GM18508 (cell line): ENCODE data around the gene RC3H1.

Experiments
- ATAC-seq: cut with Tn5 transposase; IDR thresholded peaks from one replicate; pipeline ENCODE4 v1.9.1; 2021; ENCODE audit warnings: moderate number of reproducible peaks; ENCODE audit not compliant: insufficient read depth, unreplicated experiment

The RC3H1 gene

DNA sequence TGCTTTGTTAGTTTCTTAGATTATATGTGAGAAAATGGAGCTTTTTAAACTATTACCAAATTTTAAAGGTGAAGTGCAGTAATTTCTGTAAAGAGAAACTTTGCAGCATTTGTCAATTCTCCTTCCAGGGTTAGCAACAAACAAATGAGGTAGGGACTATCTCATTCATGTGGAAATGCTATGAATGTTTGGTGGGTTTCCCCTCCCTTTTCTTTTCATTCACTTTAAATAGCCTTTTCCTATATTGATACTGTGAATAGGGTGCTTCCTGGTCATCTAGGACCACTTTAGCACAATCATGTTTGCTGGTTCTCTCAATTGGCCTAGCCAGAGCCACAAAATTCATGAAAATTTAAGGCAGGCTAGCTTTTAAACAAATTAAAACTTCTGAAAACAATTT is 133.4 kb downstream of the RC3H1 start:
- no peak for ATAC-seq

DNA sequence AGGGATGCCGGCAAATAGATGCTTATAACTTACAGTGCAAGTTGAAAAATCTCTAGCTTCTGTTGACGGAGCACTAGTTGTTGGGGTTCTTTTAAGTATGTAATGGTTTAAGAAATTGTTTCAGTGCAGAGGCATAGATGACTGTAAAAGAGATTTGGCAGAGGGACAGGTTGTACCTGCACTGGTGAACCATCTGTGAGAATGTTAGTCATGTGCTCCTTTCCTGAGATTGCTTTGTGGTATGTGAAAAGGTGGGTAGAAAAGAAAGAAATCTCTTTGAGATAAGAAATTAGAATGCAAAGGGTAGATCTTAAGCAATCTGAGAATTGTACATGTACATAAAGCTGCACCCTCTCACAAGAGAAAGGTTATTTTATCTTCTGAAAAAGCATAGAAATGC is 134.5 kb downstream of the RC3H1 start:
- no peak for ATAC-seq

DNA sequence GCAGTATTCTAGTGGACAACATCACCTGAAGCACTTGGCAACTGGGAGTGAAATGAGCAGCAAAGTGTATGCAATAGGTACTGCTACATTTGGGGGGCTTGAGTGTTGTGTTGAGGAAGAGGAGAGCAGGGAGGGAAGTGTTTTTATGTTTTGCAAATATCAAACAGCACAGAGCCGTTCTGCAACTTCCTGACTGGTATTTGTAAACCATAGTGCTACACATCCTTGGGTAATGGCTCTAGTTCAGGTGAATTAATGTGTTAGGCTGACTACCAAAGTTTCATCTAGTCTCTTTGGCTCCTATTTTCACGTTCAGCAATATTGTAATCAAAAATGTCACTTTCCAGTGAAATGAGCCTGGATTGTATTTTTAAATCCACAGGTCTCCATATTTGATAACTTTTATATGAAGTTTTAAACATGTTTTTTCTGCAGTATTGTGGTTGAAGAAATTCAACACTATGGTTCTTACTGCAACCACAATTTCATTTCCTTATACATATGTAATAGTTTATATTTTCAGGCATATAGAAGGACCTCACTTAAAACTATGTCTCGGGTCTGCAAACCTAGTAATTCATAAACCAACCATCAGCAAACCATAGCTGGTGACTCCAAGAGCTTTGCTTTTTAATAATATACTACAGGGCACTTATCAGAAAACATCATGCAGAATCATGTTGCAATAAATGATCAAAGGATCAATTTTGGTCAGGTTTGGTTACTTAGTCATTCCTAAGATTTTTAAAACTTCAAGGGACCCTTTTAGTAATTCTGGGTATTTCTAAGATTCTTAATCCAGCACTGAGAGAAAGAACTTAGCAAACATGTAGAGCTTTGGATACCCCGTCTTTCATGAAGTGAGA is 135.2 kb downstream of the RC3H1 start:
- no peak for ATAC-seq

DNA sequence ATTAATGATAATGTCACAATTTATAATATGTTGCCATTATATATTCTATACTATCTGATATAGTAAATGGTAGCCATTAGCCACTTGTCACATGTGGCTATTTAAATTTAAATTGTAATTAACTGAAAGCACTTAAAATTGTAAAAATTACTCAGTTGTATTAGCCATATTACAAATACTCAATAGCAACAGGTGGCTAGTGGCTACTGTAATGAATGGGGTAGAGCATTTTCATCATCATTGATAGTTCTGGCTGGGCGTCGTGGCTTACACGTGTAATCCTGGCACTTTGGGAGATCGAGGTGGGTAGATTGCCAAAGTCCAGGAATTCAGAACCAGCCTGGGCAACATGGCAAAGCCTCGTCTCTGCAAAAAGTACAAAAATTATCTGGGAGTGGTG is 137.5 kb downstream of the RC3H1 start:
- ATAC-seq: no peak
